Liver (tissue), 9 donors: Measurements from ENCODE around the gene CCR7. TPM values are rescaled to one million over a fixed set of nuclear protein-coding genes. Genes with fewer than 3 reads are reported as not detected.

ENCODE experiments used
- DNase-seq: peaks from one replicate; pipeline ENCODE4 v3.0.0-alpha.2; 2017; ENCODE audit warnings: low spot score
- H3K27ac ChIP-seq, 2 donors: one replicate each; pipeline ENCODE4 v1.7.0; 2013; ENCODE audit warnings: inconsistent platforms in 2 of 2, low read length in 2 of 2, control low read depth in 1 of 2, low read depth in 1 of 2, mild to moderate bottlenecking in 1 of 2
- H3K27me3 ChIP-seq, 4 donors: one replicate each; pipeline versions ENCODE4 v1.6.1 to v1.7.0; 2013; ENCODE audit warnings: low read length in 3 of 4, inconsistent platforms in 1 of 4, mild to moderate bottlenecking in 1 of 4, moderate library complexity in 1 of 4; ENCODE audit not compliant: control insufficient read depth in 4 of 4, insufficient read depth in 4 of 4
- H3K36me3 ChIP-seq, 4 donors: one replicate each; pipeline versions ENCODE4 v1.6.1 to v1.7.0; 2013; ENCODE audit warnings: low read length in 3 of 4, mild to moderate bottlenecking in 3 of 4, low read depth in 1 of 4, moderate library complexity in 1 of 4; ENCODE audit not compliant: control insufficient read depth in 4 of 4, insufficient read depth in 3 of 4
- H3K4me1 ChIP-seq, 4 donors: one replicate each; pipeline versions ENCODE4 v1.6.1 to v1.7.0; 2013; ENCODE audit warnings: low read length in 3 of 4, mild to moderate bottlenecking in 3 of 4, moderate library complexity in 1 of 4; ENCODE audit not compliant: control insufficient read depth in 4 of 4, insufficient read depth in 4 of 4
- H3K4me3 ChIP-seq, 3 donors: one replicate each; pipeline versions ENCODE4 v1.6.1 to v1.7.0; 2013; ENCODE audit warnings: low read length in 3 of 3, control low read depth in 1 of 3, low read depth in 1 of 3, mild to moderate bottlenecking in 1 of 3
- H3K9ac ChIP-seq, 2 donors: one replicate each; pipeline ENCODE4 v1.7.0; 2013; ENCODE audit warnings: low read length in 2 of 2, mild to moderate bottlenecking in 2 of 2, moderate library complexity in 2 of 2, control low read depth in 1 of 2, low read depth in 1 of 2
- H3K9me3 ChIP-seq, 4 donors: one replicate each; pipeline versions ENCODE4 v1.6.1 to v1.7.0; 2013; ENCODE audit warnings: low read length in 3 of 4; ENCODE audit not compliant: control insufficient read depth in 4 of 4
- EGR1 ChIP-seq, 2 donors: IDR thresholded peaks; 2 replicates each; pipeline ENCODE4 v1.6.1; 2016 to 2018; ENCODE audit warnings: antibody characterized with exemption in 2 of 2, low read depth in 2 of 2
- FOXA1 ChIP-seq: IDR thresholded peaks from 2 replicates; pipeline ENCODE4 v1.6.1; 2016; ENCODE audit warnings: antibody characterized with exemption
- FOXA2 ChIP-seq: IDR thresholded peaks from 2 replicates; pipeline ENCODE4 v1.6.1; 2016; ENCODE audit warnings: antibody characterized with exemption
- GABPA ChIP-seq, 2 donors: IDR thresholded peaks in 1 of 2; conservative IDR thresholded peaks in 1 of 2; 2 replicates each; pipeline ENCODE4 v1.6.1; 2016; ENCODE audit warnings: antibody characterized with exemption in 2 of 2, mild to moderate bottlenecking in 1 of 2, moderate library complexity in 1 of 2
- HNF4A ChIP-seq, 2 donors: conservative IDR thresholded peaks; 2 replicates each; pipeline ENCODE4 v1.6.1; 2016; ENCODE audit warnings: antibody characterized with exemption in 2 of 2, mild to moderate bottlenecking in 2 of 2
- HNF4G ChIP-seq: IDR thresholded peaks from 2 replicates; pipeline ENCODE4 v1.6.1; 2016; ENCODE audit warnings: antibody characterized with exemption
- JUND ChIP-seq, 2 donors: IDR thresholded peaks; 2 replicates each; pipeline ENCODE4 v1.6.1; 2016; ENCODE audit warnings: antibody characterized with exemption in 2 of 2
- NR2F2 ChIP-seq: IDR thresholded peaks from 2 replicates; pipeline ENCODE4 v1.6.1; 2016; ENCODE audit warnings: antibody characterized with exemption
- RAD21 ChIP-seq, 2 donors: IDR thresholded peaks; 2 replicates each; pipeline ENCODE4 v1.6.1; 2016; ENCODE audit warnings: antibody characterized with exemption in 2 of 2, mild to moderate bottlenecking in 2 of 2
- RXRA ChIP-seq, 2 donors: IDR thresholded peaks; 2 replicates each; pipeline ENCODE4 v1.6.1; 2017 to 2018; ENCODE audit warnings: antibody characterized with exemption in 2 of 2, mild to moderate bottlenecking in 1 of 2
- SP1 ChIP-seq: IDR thresholded peaks from 2 replicates; pipeline ENCODE4 v1.6.1; 2018; ENCODE audit warnings: antibody characterized with exemption, mild to moderate bottlenecking
- TAF1 ChIP-seq: conservative IDR thresholded peaks from 2 replicates; pipeline ENCODE4 v1.6.1; 2016; ENCODE audit warnings: antibody characterized with exemption, mild to moderate bottlenecking
- YY1 ChIP-seq: IDR thresholded peaks from 2 replicates; pipeline ENCODE4 v1.6.1; 2016; ENCODE audit warnings: antibody characterized with exemption, mild to moderate bottlenecking
- WGBS: extraction: QIAGEN DNeasy Blood & Tissue Kit; methylation state at CpG from one replicate; pipeline ENCODE4 v1.1.7; 2013; 5-methylcytosine and 5-hydroxymethylcytosine counted together
- polyA plus RNA-seq, 2 donors: library from polyadenylated mRNA; stranded (reverse) in 1 of 2; unstranded in 1 of 2; fragments of 200-250 nt in 1 of 2; fragments of >200 nt in 1 of 2; fragmentation: Nextera tagmentation in 1 of 2; extraction: Ambion mirVana in 1 of 2; gene quantifications; one replicate each; pipeline versions ENCODE4 v1.2.1 to v1.2.3, GENCODE V29; 2013 to 2015
- total RNA-seq, 2 donors: library from RNA; depleted of rRNA; stranded (reverse); fragments of >200 nt; gene quantifications; one replicate each; pipeline ENCODE4 v1.2.3, GENCODE V29; 2014
- TF ChIP-seq, protein P1 (sequence below): IDR thresholded peaks from 2 replicates; pipeline ENCODE4 v1.6.1; 2016; ENCODE audit warnings: antibody characterized with exemption
- TF ChIP-seq, protein P2 (sequence below): IDR thresholded peaks from 2 replicates; pipeline ENCODE4 v1.6.1; 2016; ENCODE audit warnings: antibody characterized with exemption, mild to moderate bottlenecking
- TF ChIP-seq, protein P3 (sequence below): IDR thresholded peaks from 2 replicates; pipeline ENCODE4 v1.6.1; 2016; ENCODE audit warnings: antibody characterized with exemption
- TF ChIP-seq, protein P4 (sequence below): IDR thresholded peaks from 2 replicates; pipeline ENCODE4 v1.6.1; 2016; ENCODE audit warnings: antibody characterized with exemption
- TF ChIP-seq, protein P5 (sequence below): fragments of 150-350 bp; IDR thresholded peaks from 2 replicates; pipeline ENCODE4 v1.5.1; 2017; ENCODE audit warnings: improper control_type of control experiment, low read depth, low read length; ENCODE audit not compliant: missing input control
- donor health status: healthy.
- donor health status: healthy.
- donor health status: healthy.
- donor health status: healthy.
- donor health status: healthy.

CCR7 gene
- total and polyA plus RNA-seq, 4 donors: 0.08 to 0.89 (median 0.28) TPM

DNA sequence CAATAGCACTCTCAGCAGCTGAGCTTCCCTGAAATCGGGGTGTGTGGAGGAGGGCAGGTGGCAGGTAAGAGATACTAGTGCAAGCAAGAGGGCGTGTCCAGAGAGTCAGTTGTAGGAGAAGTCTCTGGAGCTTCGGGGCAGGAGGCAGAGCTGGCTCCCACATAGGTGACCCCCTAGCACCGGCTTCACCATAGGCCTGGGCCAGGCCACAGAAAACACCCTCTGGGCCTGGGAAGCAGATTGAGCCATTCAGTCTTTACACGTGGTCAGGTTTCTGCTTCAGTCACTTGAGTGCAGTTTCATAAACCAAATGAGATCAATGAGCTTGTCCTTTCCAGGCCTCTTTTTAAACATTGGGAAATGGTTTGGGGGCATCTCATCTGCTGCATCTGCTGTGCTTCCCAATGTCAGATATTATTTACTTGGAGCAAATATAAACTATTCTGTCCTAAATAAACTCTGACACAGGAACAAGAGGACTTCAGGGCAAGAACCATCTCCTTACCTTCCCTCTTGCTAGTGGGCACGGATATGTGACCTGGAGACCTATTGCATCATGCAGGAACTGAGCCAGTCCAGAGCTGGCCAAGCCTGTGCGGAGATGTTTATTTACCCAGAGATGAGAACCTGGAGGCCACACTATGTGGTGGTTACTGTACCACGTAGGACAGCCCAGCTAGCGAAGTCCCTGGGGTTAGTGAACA is 16.1 kb downstream of the CCR7 start:
- Histone ChIP-seq H3K27ac (peak overlapping the region; percentile 90 to 94), H3K27me3 (no peaks in the 10 kb centered on the region), H3K4me1 (peaks cover 24 to 64% (median 47%) of the 10 kb centered on the region in 4 donors), H3K36me3 (no peaks in the 10 kb centered on the region), H3K9ac (peak overlapping the region; percentile 3 to 49), H3K9me3 (no peaks in the 10 kb centered on the region), H3K4me3 (peak overlapping the region in 1 of 3 donors; percentile 11)
- peak; percentile 39 for DNase-seq
- WGBS: 25% methylated on average over 9 of the region's 9 CpGs
- TF ChIP-seq NR2F2 (peak; percentile 98), GABPA (IDR thresholded peaks at IDR 0.05 in 1 of 2, conservative IDR thresholded peaks at IDR 0.05 in 1 of 2) (peak in 1 of 2 donors; percentile 51), FOXA2 (peak; percentile 91), EGR1 (IDR thresholded peaks at IDR 0.05; ENCODE audit: low read depth in 2 of 2) (peak; percentile 76 to 83), RXRA (IDR thresholded peaks at IDR 0.05) (peak; percentile 98), YY1 (peak; percentile 87), RAD21 (IDR thresholded peaks at IDR 0.05) (peak; percentile 47 to 49), HNF4G (peak; percentile 49), HNF4A (conservative IDR thresholded peaks at IDR 0.05) (peak; percentile 93 to 97), SP1 (peak; percentile 98), FOXA1 (peak; percentile 21), TAF1 (peak; percentile 58), JUND (IDR thresholded peaks at IDR 0.05) (peak; percentile 91 to 95)
- TF ChIP-seq, protein P1, sequence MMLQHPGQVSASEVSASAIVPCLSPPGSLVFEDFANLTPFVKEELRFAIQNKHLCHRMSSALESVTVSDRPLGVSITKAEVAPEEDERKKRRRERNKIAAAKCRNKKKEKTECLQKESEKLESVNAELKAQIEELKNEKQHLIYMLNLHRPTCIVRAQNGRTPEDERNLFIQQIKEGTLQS: peak; percentile 94
- TF ChIP-seq, protein P2, sequence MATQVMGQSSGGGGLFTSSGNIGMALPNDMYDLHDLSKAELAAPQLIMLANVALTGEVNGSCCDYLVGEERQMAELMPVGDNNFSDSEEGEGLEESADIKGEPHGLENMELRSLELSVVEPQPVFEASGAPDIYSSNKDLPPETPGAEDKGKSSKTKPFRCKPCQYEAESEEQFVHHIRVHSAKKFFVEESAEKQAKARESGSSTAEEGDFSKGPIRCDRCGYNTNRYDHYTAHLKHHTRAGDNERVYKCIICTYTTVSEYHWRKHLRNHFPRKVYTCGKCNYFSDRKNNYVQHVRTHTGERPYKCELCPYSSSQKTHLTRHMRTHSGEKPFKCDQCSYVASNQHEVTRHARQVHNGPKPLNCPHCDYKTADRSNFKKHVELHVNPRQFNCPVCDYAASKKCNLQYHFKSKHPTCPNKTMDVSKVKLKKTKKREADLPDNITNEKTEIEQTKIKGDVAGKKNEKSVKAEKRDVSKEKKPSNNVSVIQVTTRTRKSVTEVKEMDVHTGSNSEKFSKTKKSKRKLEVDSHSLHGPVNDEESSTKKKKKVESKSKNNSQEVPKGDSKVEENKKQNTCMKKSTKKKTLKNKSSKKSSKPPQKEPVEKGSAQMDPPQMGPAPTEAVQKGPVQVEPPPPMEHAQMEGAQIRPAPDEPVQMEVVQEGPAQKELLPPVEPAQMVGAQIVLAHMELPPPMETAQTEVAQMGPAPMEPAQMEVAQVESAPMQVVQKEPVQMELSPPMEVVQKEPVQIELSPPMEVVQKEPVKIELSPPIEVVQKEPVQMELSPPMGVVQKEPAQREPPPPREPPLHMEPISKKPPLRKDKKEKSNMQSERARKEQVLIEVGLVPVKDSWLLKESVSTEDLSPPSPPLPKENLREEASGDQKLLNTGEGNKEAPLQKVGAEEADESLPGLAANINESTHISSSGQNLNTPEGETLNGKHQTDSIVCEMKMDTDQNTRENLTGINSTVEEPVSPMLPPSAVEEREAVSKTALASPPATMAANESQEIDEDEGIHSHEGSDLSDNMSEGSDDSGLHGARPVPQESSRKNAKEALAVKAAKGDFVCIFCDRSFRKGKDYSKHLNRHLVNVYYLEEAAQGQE: peak; percentile 74
- TF ChIP-seq, protein P3, sequence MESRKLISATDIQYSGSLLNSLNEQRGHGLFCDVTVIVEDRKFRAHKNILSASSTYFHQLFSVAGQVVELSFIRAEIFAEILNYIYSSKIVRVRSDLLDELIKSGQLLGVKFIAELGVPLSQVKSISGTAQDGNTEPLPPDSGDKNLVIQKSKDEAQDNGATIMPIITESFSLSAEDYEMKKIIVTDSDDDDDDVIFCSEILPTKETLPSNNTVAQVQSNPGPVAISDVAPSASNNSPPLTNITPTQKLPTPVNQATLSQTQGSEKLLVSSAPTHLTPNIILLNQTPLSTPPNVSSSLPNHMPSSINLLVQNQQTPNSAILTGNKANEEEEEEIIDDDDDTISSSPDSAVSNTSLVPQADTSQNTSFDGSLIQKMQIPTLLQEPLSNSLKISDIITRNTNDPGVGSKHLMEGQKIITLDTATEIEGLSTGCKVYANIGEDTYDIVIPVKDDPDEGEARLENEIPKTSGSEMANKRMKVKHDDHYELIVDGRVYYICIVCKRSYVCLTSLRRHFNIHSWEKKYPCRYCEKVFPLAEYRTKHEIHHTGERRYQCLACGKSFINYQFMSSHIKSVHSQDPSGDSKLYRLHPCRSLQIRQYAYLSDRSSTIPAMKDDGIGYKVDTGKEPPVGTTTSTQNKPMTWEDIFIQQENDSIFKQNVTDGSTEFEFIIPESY: peak; percentile 92
- TF ChIP-seq, protein P4, sequence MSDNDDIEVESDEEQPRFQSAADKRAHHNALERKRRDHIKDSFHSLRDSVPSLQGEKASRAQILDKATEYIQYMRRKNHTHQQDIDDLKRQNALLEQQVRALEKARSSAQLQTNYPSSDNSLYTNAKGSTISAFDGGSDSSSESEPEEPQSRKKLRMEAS: peak; percentile 92
- TF ChIP-seq, protein P5, sequence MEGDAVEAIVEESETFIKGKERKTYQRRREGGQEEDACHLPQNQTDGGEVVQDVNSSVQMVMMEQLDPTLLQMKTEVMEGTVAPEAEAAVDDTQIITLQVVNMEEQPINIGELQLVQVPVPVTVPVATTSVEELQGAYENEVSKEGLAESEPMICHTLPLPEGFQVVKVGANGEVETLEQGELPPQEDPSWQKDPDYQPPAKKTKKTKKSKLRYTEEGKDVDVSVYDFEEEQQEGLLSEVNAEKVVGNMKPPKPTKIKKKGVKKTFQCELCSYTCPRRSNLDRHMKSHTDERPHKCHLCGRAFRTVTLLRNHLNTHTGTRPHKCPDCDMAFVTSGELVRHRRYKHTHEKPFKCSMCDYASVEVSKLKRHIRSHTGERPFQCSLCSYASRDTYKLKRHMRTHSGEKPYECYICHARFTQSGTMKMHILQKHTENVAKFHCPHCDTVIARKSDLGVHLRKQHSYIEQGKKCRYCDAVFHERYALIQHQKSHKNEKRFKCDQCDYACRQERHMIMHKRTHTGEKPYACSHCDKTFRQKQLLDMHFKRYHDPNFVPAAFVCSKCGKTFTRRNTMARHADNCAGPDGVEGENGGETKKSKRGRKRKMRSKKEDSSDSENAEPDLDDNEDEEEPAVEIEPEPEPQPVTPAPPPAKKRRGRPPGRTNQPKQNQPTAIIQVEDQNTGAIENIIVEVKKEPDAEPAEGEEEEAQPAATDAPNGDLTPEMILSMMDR: no peak
